Sigmoid colon (tissue), 4 donors: Measurements from ENCODE around the gene MAN2A1.

Experiments used
- CTCF ChIP-seq, 4 experiments: fragments of 450-650 bp in 3 of 4; fragments of 200-600 bp in 1 of 4; IDR thresholded peaks; one replicate each; pipeline ENCODE4 v1.5.1; 2016 to 2019; ENCODE audit warnings: antibody characterized with exemption in 4 of 4, mild to moderate bottlenecking in 3 of 4, moderate library complexity in 2 of 4
- EP300 ChIP-seq, 4 donors: sonication (generic); formaldehyde crosslinking; IDR thresholded peaks; one replicate each; pipeline ENCODE4 v1.6.1; 2017; ENCODE audit warnings: antibody characterized with exemption in 4 of 4
- POLR2AphosphoS5 ChIP-seq, 4 donors: sonication (generic); formaldehyde crosslinking; IDR thresholded peaks; one replicate each; pipeline ENCODE4 v1.6.1; 2017; ENCODE audit warnings: antibody characterized with exemption in 4 of 4

GRCh38 chr5:109701252-109701651, 11.5 kb downstream of the MAN2A1 start:
- no peak for TF ChIP-seq CTCF (IDR thresholded peaks at IDR 0.05)
- TF ChIP-seq EP300 (IDR thresholded peaks at IDR 0.05) = no peak
- no peak for TF ChIP-seq POLR2AphosphoS5 (IDR thresholded peaks at IDR 0.05)
